IMR-90 (cell line): Measurements from ENCODE around the gene ERP29. TPM values are rescaled to one million over a fixed set of nuclear protein-coding genes. Genes with fewer than 3 reads are reported as not detected.

Experiments
- ATAC-seq: fragments of 200-7000 bp; cut with Tn5 transposase; 2 replicates; pipeline ENCODE4 v1.9.1; 2020; ENCODE audit warnings: low read depth, mild to moderate bottlenecking, moderate library complexity
- BruUV-seq: library from RNA; stranded (reverse); fragments of 400-500 nt; replicated peaks from 2 replicates; lab custom pipeline; 2021; lab: Mats Ljungman, UMichigan
- CTCF ChIA-PET: fragments of 300-600 bp; formaldehyde crosslinking; extraction: SDS; loops from one replicate; lab custom pipeline; 2021; ENCODE audit warnings: antibody characterized with exemption; lab: Yijun Ruan, JAX
- POLR2A ChIA-PET: fragments of 300-600 bp; sonication (Branson Sonifier 250); formaldehyde crosslinking; loops from one replicate; lab custom pipeline; 2022; ENCODE audit warnings: antibody characterized with exemption; ENCODE audit not compliant: unreplicated experiment; lab: Charles Lee
- DNase-seq: peaks from one replicate; pipeline ENCODE4 v3.0.0; 2013
- H2AFZ ChIP-seq: replicated peaks from 2 replicates; pipeline ENCODE3; 2013; ENCODE audit warnings: low read length, mild to moderate bottlenecking; ENCODE audit not compliant: poor library complexity
- H2AK5ac ChIP-seq: 2 replicates; pipeline ENCODE4 v1.6.1; 2013; ENCODE audit warnings: low read depth, low read length, inconsistent platforms
- H2AK9ac ChIP-seq: replicated peaks from 2 replicates; pipeline ENCODE3; 2013; ENCODE audit warnings: mild to moderate bottlenecking, low read depth, low read length, moderate library complexity; ENCODE audit not compliant: poor library complexity
- H2BK120ac ChIP-seq: 2 replicates; pipeline ENCODE4 v1.6.1; 2013; ENCODE audit warnings: low read depth, low read length, inconsistent platforms
- H2BK15ac ChIP-seq: 3 replicates; pipeline ENCODE4 v1.6.1; 2013; ENCODE audit warnings: low read depth, low read length, inconsistent platforms
- H2BK20ac ChIP-seq: 2 replicates; pipeline ENCODE4 v1.6.1; 2013; ENCODE audit warnings: low read depth, mild to moderate bottlenecking, inconsistent platforms, low read length, moderate library complexity
- H2BK5ac ChIP-seq: 2 replicates; pipeline ENCODE4 v1.6.1; 2013; ENCODE audit warnings: mild to moderate bottlenecking, low read depth, low read length, inconsistent platforms; ENCODE audit not compliant: poor library complexity, severe bottlenecking
- H3K14ac ChIP-seq: replicated peaks from 2 replicates; pipeline ENCODE4 v1.6.1; 2013; ENCODE audit warnings: low read depth, low read length, inconsistent platforms
- H3K18ac ChIP-seq: 2 replicates; pipeline ENCODE4 v1.6.1; 2013; ENCODE audit warnings: low read depth, low read length, control low read depth
- H3K23ac ChIP-seq: 2 replicates; pipeline ENCODE4 v1.6.1; 2013; ENCODE audit warnings: low read depth, low read length, inconsistent platforms
- H3K27ac ChIP-seq: 2 replicates; pipeline ENCODE4 v1.5.1; 2013; ENCODE audit warnings: mild to moderate bottlenecking, control low read depth, low read length; ENCODE audit not compliant: insufficient read depth
- H3K27me3 ChIP-seq: 2 replicates; pipeline ENCODE4 v1.6.1; 2013; ENCODE audit warnings: low read length; ENCODE audit not compliant: control insufficient read depth, insufficient read depth
- H3K36me3 ChIP-seq: 2 replicates; pipeline ENCODE4 v1.6.1; 2013; ENCODE audit warnings: low read length, mixed read lengths; ENCODE audit not compliant: control insufficient read depth, insufficient read depth
- H3K4ac ChIP-seq: 2 replicates; pipeline ENCODE4 v1.6.1; 2013; ENCODE audit warnings: low read depth, low read length, inconsistent platforms
- H3K4me1 ChIP-seq: 2 replicates; pipeline ENCODE4 v1.6.1; 2013; ENCODE audit warnings: low read length, mixed read lengths; ENCODE audit not compliant: control insufficient read depth, insufficient read depth
- H3K4me2 ChIP-seq: 2 replicates; pipeline ENCODE4 v1.6.1; 2013; ENCODE audit warnings: low read depth, mild to moderate bottlenecking, control low read depth, low read length, moderate library complexity
- H3K4me3 ChIP-seq: 2 replicates; pipeline ENCODE4 v1.5.1; 2013; ENCODE audit warnings: low read depth, mild to moderate bottlenecking, control low read depth, low read length, moderate library complexity; ENCODE audit not compliant: insufficient read depth
- H3K56ac ChIP-seq: 2 replicates; pipeline ENCODE4 v1.6.1; 2013; ENCODE audit warnings: low read length, inconsistent platforms; ENCODE audit not compliant: insufficient read depth; ENCODE audit errors: extremely low read depth
- H3K79me1 ChIP-seq, 2 experiments: 2 replicates each; pipeline ENCODE4 v1.6.1; 2013; ENCODE audit warnings: low read length in 2 of 2, inconsistent platforms in 1 of 2, low read depth in 1 of 2
- H3K9ac ChIP-seq: 2 replicates; pipeline ENCODE4 v1.6.1; 2013; ENCODE audit warnings: low read depth, low read length, control low read depth
- H3K9me1 ChIP-seq: 2 replicates; pipeline ENCODE4 v1.6.1; 2013; ENCODE audit warnings: low read length, inconsistent platforms; ENCODE audit not compliant: insufficient read depth
- H3K9me3 ChIP-seq: 2 replicates; pipeline ENCODE4 v1.6.1; 2013; ENCODE audit warnings: low read length; ENCODE audit not compliant: control insufficient read depth, insufficient read depth
- H4K20me1 ChIP-seq: 2 replicates; pipeline ENCODE4 v1.6.1; 2013; ENCODE audit warnings: low read length, inconsistent platforms; ENCODE audit not compliant: insufficient read depth
- H4K5ac ChIP-seq: 2 replicates; pipeline ENCODE4 v1.6.1; 2013; ENCODE audit warnings: mild to moderate bottlenecking, low read depth, low read length, control low read depth
- H4K8ac ChIP-seq, 2 experiments: 2 replicates each; pipeline ENCODE4 v1.6.1; 2013; ENCODE audit warnings: low read depth in 2 of 2, low read length in 2 of 2, control low read depth in 1 of 2, inconsistent platforms in 1 of 2
- H4K91ac ChIP-seq: 2 replicates; pipeline ENCODE4 v1.6.1; 2013; ENCODE audit warnings: low read depth, low read length, inconsistent platforms; ENCODE audit not compliant: insufficient read depth
- BHLHE40 ChIP-seq: fragments of 150-350 bp; IDR thresholded peaks from 2 replicates; pipeline ENCODE4 v1.6.1; 2016; ENCODE audit warnings: mild to moderate bottlenecking, low read depth, low read length
- CEBPB ChIP-seq: IDR thresholded peaks from 2 replicates; pipeline ENCODE4 v1.6.1; 2012; ENCODE audit warnings: low read depth, low read length, improper control_type of control experiment
- CHD1 ChIP-seq: IDR thresholded peaks from 2 replicates; pipeline ENCODE4 v1.6.1; 2012; ENCODE audit warnings: low read depth, low read length, improper control_type of control experiment
- CTCF ChIP-seq: conservative IDR thresholded peaks from 2 replicates; pipeline ENCODE4 v1.5.1; 2012; ENCODE audit warnings: mild to moderate bottlenecking, low read depth, low read length, improper control_type of control experiment
- ELK1 ChIP-seq: fragments of 150-350 bp; IDR thresholded peaks from 2 replicates; pipeline ENCODE4 v1.6.1; 2016; ENCODE audit warnings: low read depth, mild to moderate bottlenecking, low read length, moderate library complexity, borderline replicate concordance
- FOS ChIP-seq: fragments of 150-350 bp; IDR thresholded peaks from 2 replicates; pipeline ENCODE4 v1.6.1; 2016; ENCODE audit warnings: low read depth, low read length
- MAFK ChIP-seq: IDR thresholded peaks from 2 replicates; pipeline ENCODE4 v1.6.1; 2012; ENCODE audit warnings: low read depth, low read length, improper control_type of control experiment
- MXI1 ChIP-seq: IDR thresholded peaks from 2 replicates; pipeline ENCODE4 v1.6.1; 2012; ENCODE audit warnings: low read depth, mild to moderate bottlenecking, low read length, moderate library complexity, borderline replicate concordance
- NFE2L2 ChIP-seq: fragments of 150-350 bp; IDR thresholded peaks from 2 replicates; pipeline ENCODE4 v1.6.1; 2016; ENCODE audit warnings: low read depth, mild to moderate bottlenecking, low read length
- POLR2A ChIP-seq: IDR thresholded peaks from 2 replicates; pipeline ENCODE4 v1.6.1; 2012; ENCODE audit warnings: mild to moderate bottlenecking, low read depth, low read length
- RAD21 ChIP-seq: IDR thresholded peaks from 2 replicates; pipeline ENCODE4 v1.6.1; 2012; ENCODE audit warnings: low read length, improper control_type of control experiment
- RCOR1 ChIP-seq: IDR thresholded peaks from 2 replicates; pipeline ENCODE4 v1.6.1; 2012; ENCODE audit warnings: mild to moderate bottlenecking, low read length, improper control_type of control experiment; ENCODE audit not compliant: insufficient replicate concordance
- RFX5 ChIP-seq: IDR thresholded peaks from 2 replicates; pipeline ENCODE4 v1.8.0; 2012; ENCODE audit warnings: low read depth, mild to moderate bottlenecking, low read length, moderate library complexity
- SMC3 ChIP-seq: fragments of 150-350 bp; IDR thresholded peaks from 2 replicates; pipeline ENCODE4 v1.6.1; 2016; ENCODE audit warnings: low read depth, mild to moderate bottlenecking, antibody characterized with exemption, low read length, moderate library complexity
- WGBS, 2 experiments: methylation state at CpG; one replicate each; pipeline versions ENCODE4 v1.1.5 to v1.1.7; 2013; ENCODE audit warnings: missing lambda C conversion rate in 2 of 2; ENCODE audit not compliant: insufficient read length in 1 of 2; ENCODE audit errors: extremely low coverage in 2 of 2; 5-methylcytosine and 5-hydroxymethylcytosine counted together
- dilution Hi-C: fragments of 300-500 bp; cut with HindIII; formaldehyde crosslinking; loops from one replicate; pipeline ENCODE4 v1.14.3; 2018; ENCODE audit warnings: low sequenced_read_pairs; ENCODE audit not compliant: unreplicated experiment
- in situ Hi-C: fragments of 300-500 bp; cut with MboI; formaldehyde crosslinking; loops from 3 replicates; pipeline ENCODE4 v1.14.3; 2019; ENCODE audit warnings: low sequenced_read_pairs, inconsistent platforms, mixed read lengths
- intact Hi-C: fragments of 100-400 bp; cut with micrococcal nuclease; formaldehyde crosslinking; loops from 2 replicates; pipeline ENCODE4 v1.10.0; 2022
- polyA plus RNA-seq, 3 experiments: library from polyadenylated mRNA; depleted of rRNA; stranded (reverse); fragments of >200 nt; gene quantifications; 2 replicates each; pipeline ENCODE4 v1.2.3, GENCODE V29; 2012; ENCODE audit warnings: low replicate concordance in 1 of 3
- total RNA-seq: library from RNA; depleted of rRNA; stranded (reverse); fragments of >200 nt; gene quantifications from 2 replicates; pipeline ENCODE4 v1.2.3, GENCODE V29; 2012
- TF ChIP-seq, protein P1 (sequence below): fragments of 150-350 bp; IDR thresholded peaks from 2 replicates; pipeline ENCODE4 v1.6.1; 2017; ENCODE audit warnings: mild to moderate bottlenecking, antibody characterized with exemption, low read length, low read depth

Gene ERP29
- total and polyA plus RNA-seq, 2 of the 4 experiments (the other 2 are of a cell fraction) = 30.3 to 98.8 TPM

DNA sequence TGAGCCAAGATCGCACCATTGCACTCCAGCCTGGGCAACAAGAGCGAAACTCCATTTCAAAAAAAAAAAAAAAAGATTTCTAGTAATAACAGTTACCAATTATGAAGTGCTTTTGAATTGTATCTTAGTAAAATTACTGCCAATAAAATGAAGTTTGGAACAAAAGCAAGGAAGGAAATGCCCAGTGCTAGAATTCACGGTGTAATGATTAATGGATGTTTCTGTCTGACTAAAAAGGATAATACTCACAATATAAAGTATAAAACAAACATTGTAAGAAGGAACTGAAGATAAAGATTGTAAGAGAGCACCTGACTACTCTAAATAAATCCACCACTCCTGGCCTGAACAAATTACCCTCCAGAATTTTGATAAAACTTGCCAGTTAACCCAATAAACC lies 4.3 kb upstream of the ERP29 start:
- H2BK5ac ChIP-seq = no peak overlapping the region
- CTCF ChIA-PET = no interaction called here

More for the DNA sequence above, 4.3 kb upstream of the ERP29 start:
- Histone ChIP-seq H3K4me1 (peaks cover 5% of the 10 kb centered on the region), H2AK5ac (no peak overlapping the region), H4K20me1 (no peaks in the 10 kb centered on the region), H3K9me3 (no peaks in the 10 kb centered on the region), H3K27ac (no peak overlapping the region), H3K4me3 (no peak overlapping the region), H2BK120ac (no peak overlapping the region), H3K4ac (no peak overlapping the region), H3K79me1 (peaks cover 9 to 31% of the 10 kb centered on the region in 2 experiments), H2BK20ac (no peak overlapping the region), H3K27me3 (no peaks in the 10 kb centered on the region), H2AK9ac (no peak overlapping the region), H3K36me3 (no peaks in the 10 kb centered on the region), H3K4me2 (no peak overlapping the region), H2BK15ac (no peak overlapping the region), H2AFZ (no peak overlapping the region), H3K14ac (no peak overlapping the region), H3K23ac (no peak overlapping the region), H3K9ac (no peak overlapping the region), H4K8ac (no peak overlapping the region), H4K91ac (no peak overlapping the region), H4K5ac (no peak overlapping the region), H3K56ac (no peak overlapping the region), H3K9me1 (peaks cover 6% of the 10 kb centered on the region; the same call in 1 of the 2 replicates), H3K18ac (no peak overlapping the region)
- POLR2A ChIA-PET = no interaction called here
- no CpG with 5 or more reads among the region's 3 CpGs for WGBS, 2 experiments
- ATAC-seq (no peak), DNase-seq (no peak)
- intact Hi-C loops (no loop called here), dilution Hi-C loops (no loop called here), in situ Hi-C loops (no loop called here)
- TF ChIP-seq RFX5 (no peak), POLR2A (no peak), MAFK (no peak), ELK1 (no peak), CTCF (no peak), MXI1 (no peak), CEBPB (no peak), RCOR1 (no peak), NFE2L2 (no peak), CHD1 (no peak), SMC3 (no peak), FOS (no peak), RAD21 (no peak), BHLHE40 (no peak)
- TF ChIP-seq, protein P1, sequence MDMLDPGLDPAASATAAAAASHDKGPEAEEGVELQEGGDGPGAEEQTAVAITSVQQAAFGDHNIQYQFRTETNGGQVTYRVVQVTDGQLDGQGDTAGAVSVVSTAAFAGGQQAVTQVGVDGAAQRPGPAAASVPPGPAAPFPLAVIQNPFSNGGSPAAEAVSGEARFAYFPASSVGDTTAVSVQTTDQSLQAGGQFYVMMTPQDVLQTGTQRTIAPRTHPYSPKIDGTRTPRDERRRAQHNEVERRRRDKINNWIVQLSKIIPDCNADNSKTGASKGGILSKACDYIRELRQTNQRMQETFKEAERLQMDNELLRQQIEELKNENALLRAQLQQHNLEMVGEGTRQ = no peak
- no TSS peak for BruUV-seq
